GM12891 (cell line): Measurements from ENCODE around the gene PFN3.
"Not testable (repeated sequence)": the region's sequence is repeated elsewhere in the genome, so short reads cannot be mapped to it uniquely, and the experiment has no call there.

Experiments used
- DNase-seq: peaks from one replicate; pipeline ENCODE4 v3.0.0; 2011; ENCODE audit warnings: low spot score; ENCODE audit not compliant: insufficient read length
- FAIRE-seq: peaks from 2 replicates; lab custom pipeline; 2011; peaks lifted over from hg19 to GRCh38; lab: Jason Lieb, UNC
- PAX5 ChIP-seq: IDR thresholded peaks from 2 replicates; pipeline ENCODE4 v1.6.1; 2011; ENCODE audit warnings: low read length, moderate library complexity, mild to moderate bottlenecking; ENCODE audit not compliant: insufficient read depth, severe bottlenecking
- POLR2A ChIP-seq: IDR thresholded peaks from 2 replicates; pipeline ENCODE4 v1.6.1; 2011; ENCODE audit warnings: low read depth, low read length, control low read depth
- POLR2AphosphoS5 ChIP-seq: IDR thresholded peaks from 2 replicates; pipeline ENCODE4 v1.6.1; 2011; ENCODE audit warnings: low read depth, low read length, control low read depth
- POU2F2 ChIP-seq: IDR thresholded peaks from 2 replicates; pipeline ENCODE4 v1.6.1; 2011; ENCODE audit warnings: low read depth, mild to moderate bottlenecking, control low read depth, low read length, moderate library complexity
- SPI1 ChIP-seq: IDR thresholded peaks from 2 replicates; pipeline ENCODE4 v1.6.1; 2011; ENCODE audit warnings: low read depth, low read length, control low read depth
- TAF1 ChIP-seq: IDR thresholded peaks from 2 replicates; pipeline ENCODE4 v1.6.1; 2011; ENCODE audit warnings: low read depth, low read length, control low read depth

Gene PFN3

DNA sequence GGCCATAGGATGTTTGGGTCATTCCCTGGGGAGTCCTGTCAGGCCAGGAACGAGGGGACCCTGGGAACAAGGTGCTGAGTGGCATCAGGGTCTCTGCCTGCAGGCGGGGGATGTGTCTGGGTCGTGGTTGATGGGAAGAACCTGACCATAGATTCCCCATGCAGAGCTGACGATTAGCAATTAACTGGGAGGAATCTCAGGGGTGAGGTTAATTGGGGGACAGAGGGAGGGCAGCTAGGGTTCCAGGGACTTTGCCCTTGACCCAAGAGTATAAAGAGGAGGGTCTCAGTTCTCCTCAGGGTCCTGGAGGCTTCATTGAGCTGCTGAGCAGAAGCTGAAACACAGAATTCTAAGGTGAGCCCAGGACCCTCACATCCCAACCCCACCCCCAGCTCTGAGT is 16.3 kb downstream of the PFN3 start, which contains the start of gene SLC34A1:
Gene SLC34A1, plus strand, starts transcription at position 301 of the 400 bp plus-strand sequence. CDS start 1,308 bp downstream, outside the sequence.
- FAIRE-seq (no peak), DNase-seq (no peak)
- TF ChIP-seq POU2F2 (no peak), POLR2AphosphoS5 (no peak), TAF1 (no peak), SPI1 (no peak)

DNA sequence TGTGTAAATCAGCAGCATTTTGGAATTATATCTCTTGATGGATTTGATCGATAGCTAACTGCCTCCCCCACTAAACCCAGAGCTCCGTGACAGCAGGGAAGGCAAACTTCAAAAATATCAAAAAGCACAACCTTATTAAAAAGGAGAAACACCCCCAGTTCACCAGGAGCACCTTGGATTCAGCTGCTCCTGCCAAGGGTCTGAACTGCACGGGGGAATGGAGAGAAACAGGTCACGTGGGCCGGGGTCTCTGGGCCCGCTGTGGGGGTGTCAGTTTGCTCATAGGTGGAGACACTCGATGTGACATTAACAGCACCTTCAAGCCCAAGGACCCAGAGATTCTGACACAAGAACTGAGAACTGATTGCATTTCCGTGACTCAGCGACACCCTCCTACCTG is 17.3 kb downstream of the PFN3 start:
- DNase-seq (no peak), FAIRE-seq (no peak)
- TF ChIP-seq PAX5 (no peak), POLR2AphosphoS5 (no peak), TAF1 (no peak), POLR2A (no peak)

DNA sequence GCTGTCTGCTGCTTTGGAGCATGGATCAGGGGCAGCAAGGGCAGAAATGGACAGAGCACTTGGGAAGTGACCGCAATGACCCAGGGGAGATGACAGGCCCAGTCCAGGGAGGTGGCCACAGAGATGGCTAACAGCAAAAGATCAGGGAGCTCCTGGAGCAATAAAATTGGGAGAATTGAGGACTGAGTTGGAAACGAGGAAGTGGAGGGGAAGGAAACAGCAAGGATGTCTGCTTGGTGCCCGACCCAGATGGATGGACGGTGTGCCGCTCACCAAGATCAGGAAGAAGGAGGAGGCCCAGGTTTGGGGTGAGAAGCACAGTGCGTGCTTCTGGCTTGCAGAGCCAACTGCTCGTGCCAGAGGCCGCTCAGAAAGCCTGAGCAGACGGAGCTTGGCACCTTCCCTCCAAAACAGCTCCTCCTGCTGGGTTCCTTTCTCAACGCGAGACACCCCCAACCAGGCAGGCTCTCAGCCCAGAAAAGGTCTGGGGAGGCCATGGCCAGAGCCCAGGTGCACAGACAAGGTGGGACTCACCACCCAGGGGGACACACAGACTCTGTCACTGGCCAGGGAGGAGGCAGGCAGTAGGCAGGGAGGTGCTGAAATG is 17.9 kb downstream of the PFN3 start:
- FAIRE-seq (peak; percentile 16), DNase-seq (no peak)
- TF ChIP-seq TAF1 (no peak), SPI1 (0 out of 2 replicates have a peak, but pooled peaks have one; percentile 6)

DNA sequence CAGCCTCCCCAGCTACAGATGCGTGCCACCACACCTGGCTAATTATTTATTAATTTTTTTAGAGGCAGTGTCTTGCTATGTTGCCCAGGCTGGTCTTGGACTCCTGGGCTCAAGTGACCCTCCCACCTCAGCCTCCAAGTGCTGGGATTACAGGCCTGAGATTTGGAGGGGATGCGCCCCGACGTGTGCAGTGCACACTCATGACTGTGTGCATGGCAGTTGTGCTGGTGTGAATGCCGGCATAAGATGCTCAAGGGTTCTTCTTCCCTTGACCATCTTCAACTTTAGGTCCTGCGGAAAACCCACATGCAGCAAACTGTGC is 19.7 kb downstream of the PFN3 start:
- FAIRE-seq = no peak
- DNase-seq = no peak
- no peak for TF ChIP-seq POLR2A
- no peak for TF ChIP-seq POLR2AphosphoS5
- TF ChIP-seq POU2F2 = no peak
- no peak for TF ChIP-seq PAX5
- no peak for TF ChIP-seq SPI1
- TF ChIP-seq TAF1 = no peak

DNA sequence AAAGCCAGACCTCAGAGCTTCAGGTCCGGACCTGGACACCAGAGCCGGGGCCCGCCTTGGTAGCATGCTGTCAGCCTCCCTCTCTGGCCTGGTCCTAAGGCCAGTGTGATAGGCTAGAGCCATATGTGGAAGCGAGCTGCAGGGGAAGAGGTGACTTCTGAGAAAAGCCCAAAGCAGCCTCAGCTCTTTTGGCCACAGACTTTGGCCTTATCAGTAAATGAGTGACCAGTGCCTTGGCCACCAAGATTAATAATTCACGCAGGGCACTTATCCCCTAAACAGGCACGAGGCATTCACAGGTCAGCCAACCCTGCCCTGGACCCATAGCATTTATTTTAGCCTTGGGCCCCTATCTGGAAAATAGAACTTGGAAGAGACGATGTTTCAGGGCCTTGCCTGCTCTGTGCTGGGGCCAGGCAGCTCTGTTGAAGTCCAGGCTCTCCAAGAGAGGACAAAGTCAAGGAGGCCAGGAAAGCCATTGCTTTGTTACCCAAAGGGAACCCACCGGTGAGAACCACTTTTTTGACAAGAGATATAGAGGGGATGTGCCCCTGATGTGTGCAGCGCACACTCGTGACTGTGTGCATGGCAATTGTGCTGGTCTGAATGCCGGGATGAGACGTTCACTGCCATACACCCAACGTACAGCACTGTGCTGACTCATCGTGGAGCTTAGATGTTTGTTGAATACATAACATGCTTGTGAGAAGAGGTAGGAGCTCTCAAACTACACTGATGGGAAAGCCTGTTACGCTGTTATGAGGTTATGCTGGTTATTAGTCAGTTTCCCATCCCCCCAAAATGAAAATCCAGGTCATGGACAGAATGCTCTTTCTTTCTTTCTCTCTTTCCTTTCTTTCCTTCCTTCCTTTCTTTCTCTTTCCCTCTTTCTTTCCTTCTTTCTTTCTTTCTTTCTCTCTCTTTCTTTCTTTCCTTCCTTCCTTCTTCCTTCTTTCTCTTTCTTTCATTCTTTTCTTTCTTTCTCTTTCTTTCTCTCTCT is 21.3 kb downstream of the PFN3 start:
- FAIRE-seq (peak; percentile 71), DNase-seq (no peak)
- TF ChIP-seq POLR2AphosphoS5 (no peak), POU2F2 (no peak), PAX5 (no peak), SPI1 (no peak), TAF1 (no peak), POLR2A (no peak)

DNA sequence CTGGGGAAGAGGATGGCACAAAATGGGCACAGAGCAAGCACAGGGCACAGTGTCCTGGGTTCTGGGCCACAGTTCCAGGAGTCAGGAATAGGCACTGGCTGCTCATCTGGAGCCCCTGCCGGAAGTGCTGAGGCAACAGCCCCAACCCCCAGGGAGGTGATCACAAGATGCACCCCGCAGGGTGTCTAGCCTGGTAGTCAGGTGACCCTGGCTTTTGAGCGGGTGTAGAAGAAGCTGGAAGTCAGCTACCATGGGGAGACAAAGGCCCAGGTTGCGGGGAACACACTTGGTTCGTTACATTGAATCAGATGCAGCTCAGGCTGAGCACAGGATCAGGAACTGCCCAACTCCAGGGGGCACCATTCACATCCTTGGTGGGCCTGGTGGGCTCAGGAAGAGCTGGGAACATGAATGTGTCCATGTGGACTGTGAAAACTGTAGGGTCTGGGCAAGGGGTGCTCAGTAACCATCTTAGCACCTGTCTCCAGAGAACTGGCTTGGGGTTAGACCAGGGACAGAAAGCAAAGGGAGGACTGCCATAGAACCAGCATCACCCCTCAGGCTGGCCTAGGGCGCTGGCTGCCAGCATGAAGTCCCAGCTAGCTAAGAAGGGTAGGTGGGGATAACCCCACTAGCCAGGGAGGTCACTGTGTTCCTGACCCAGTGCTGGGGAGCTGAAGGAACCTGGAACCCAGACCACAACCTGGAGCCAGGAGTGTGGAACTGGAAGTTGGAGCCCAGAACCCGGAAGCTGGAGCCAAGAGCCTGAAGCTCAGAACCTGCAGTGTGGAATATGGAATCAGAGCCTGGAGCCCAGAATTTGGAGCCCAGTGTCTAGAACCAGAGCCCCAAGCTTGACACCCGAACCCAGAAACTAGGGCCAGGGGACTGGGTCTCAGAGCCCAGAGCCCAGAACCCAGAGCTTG is 22.3 kb downstream of the PFN3 start:
- no peak for TF ChIP-seq TAF1
- no peak for TF ChIP-seq SPI1
- no peak for DNase-seq
- no peak for FAIRE-seq

DNA sequence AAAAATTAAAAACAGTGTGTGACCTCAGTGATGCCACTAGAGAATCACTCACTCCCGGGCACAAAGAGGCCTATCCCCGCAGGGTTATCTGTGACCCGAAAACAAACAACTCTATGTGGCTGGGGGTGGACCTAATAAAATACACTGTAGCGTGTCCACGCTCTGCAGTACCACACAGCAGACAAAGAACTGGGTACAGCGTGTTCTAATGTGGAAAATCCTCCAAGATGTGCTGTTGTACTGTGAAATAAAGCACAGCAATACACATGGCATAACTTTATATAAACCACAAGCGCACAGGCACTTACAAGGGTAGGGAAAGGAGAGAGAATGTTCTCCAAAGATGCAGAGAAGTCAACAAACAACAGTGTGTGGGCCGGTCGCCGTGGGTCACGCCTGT is 24.4 kb downstream of the PFN3 start:
- TF ChIP-seq TAF1 = no peak
- no peak for TF ChIP-seq PAX5
- no peak for TF ChIP-seq POU2F2
- no peak for TF ChIP-seq POLR2A
- TF ChIP-seq SPI1 = no peak
- no peak for TF ChIP-seq POLR2AphosphoS5
- DNase-seq (no peak), FAIRE-seq (no peak)

DNA sequence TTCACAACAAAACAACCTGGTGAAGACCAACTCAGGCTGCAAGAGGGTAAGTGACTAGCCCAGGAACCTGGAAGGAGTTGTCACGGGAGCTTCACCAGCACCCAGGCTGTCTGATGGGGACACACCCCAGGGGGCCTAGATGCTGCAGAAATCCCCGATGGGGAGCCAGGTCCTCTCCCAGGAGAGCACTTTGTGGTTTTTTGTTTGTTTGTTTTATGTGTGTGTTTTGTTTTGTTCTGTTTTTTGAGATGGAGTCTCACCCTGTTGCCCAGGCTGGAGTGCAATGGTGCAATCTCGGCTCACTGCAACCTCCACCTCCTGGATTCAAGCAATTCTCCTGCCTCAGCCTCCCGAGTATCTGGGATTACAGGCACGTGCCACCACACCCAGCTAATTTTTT is 24.9 kb downstream of the PFN3 start:
- not testable (repeated sequence) for FAIRE-seq, DNase-seq

DNA sequence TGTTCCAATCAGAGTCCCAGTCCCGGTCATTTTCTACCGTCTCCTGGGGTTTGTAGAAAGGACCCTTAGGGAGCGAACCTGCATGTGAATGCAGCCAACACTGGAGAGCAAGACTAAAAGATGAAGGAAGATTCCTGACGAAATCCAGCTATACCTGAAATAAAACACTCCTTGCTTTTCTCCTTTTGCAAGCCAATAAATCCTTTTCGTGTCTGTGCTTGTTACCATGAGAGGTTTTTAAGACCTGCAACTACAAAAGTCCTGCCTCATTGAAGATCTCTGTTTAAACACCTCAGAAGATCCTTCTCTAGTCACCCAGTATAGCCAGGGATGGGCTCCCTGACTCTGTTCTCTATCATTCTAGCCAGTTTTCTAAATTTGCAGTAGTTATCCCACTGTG is 26.2 kb downstream of the PFN3 start:
- FAIRE-seq (no peak), DNase-seq (no peak)
- TF ChIP-seq PAX5 (no peak), SPI1 (no peak), POLR2AphosphoS5 (no peak), POLR2A (no peak), TAF1 (no peak), POU2F2 (no peak)

DNA sequence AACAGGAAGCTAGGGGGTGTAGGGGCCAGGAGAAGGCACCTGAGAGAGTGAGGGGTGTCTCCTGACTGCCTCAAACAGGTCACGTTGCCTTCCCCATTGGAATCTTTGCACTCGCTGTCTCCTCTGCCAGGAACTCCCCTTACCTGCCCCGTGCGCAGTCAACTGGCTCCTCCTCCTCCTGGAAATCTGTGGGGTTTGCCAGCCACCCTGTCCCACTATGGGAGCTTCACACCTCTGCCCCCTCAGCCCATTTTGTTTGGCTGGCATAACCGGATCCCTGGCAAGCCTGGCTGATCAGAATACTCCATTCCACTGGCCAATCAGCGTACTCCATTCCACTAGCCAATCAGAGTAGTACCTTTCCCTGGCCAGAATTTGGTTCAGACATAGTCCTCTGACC is 26.7 kb downstream of the PFN3 start:
- FAIRE-seq (no peak), DNase-seq (no peak)
- TF ChIP-seq POLR2A (no peak), POU2F2 (no peak), TAF1 (no peak), SPI1 (no peak), PAX5 (no peak), POLR2AphosphoS5 (no peak)
